K562 (cell line): Measurements from ENCODE around the gene ZMYM4.

Experiments used
- EZH2 ChIP-seq: IDR thresholded peaks from 2 replicates; pipeline ENCODE4 v1.6.1; 2012; ENCODE audit warnings: low read depth, mild to moderate bottlenecking, inconsistent platforms, low read length, borderline replicate concordance
- KDM5B ChIP-seq: fragments of 200-600 bp; sonication (generic); IDR thresholded peaks from 2 replicates; pipeline ENCODE4 v1.6.1; 2012; ENCODE audit warnings: low read depth, mild to moderate bottlenecking, moderate library complexity, low read length, control low read depth, inconsistent platforms; ENCODE audit not compliant: insufficient replicate concordance
- LEF1 ChIP-seq: fragments of 450-650 bp; IDR thresholded peaks from 2 replicates; pipeline ENCODE4 v1.6.1; 2016; ENCODE audit warnings: mild to moderate bottlenecking
- NCOA2 ChIP-seq, 2 experiments: fragments of 450-650 bp; IDR thresholded peaks; 2 replicates each; pipeline ENCODE4 v1.6.1; 2018; ENCODE audit warnings: mild to moderate bottlenecking in 2 of 2, moderate library complexity in 1 of 2; ENCODE audit not compliant: partially characterized antibody in 2 of 2
- RAD21 ChIP-seq, 2 experiments: fragments of 250-450 bp in 1 of 2; fragments of 450-650 bp in 1 of 2; sonication (Bioruptor Pico) in 1 of 2; formaldehyde crosslinking in 1 of 2; IDR thresholded peaks in 1 of 2; conservative IDR thresholded peaks in 1 of 2; 2 replicates each; pipeline versions ENCODE4 v1.4.0 to v1.8.0; 2020 to 2022; ENCODE audit warnings: mild to moderate bottlenecking in 2 of 2, moderate library complexity in 1 of 2
- STAT6 ChIP-seq: sonication (generic); formaldehyde crosslinking; IDR thresholded peaks from 2 replicates; pipeline ENCODE4 v1.8.1; 2023; ENCODE audit warnings: mild to moderate bottlenecking, missing genetic modification reagents
- ZNF232 ChIP-seq: sonication (generic); formaldehyde crosslinking; IDR thresholded peaks from 2 replicates; pipeline ENCODE4 v1.8.0; 2022; ENCODE audit warnings: mild to moderate bottlenecking, missing genetic modification reagents
- ZNF253 ChIP-seq: fragments of 250-450 bp; sonication (Bioruptor Pico); conservative IDR thresholded peaks from 2 replicates; pipeline ENCODE4 v1.6.1; 2021; ENCODE audit warnings: mild to moderate bottlenecking
- ZNF764 ChIP-seq: fragments of 250-450 bp; sonication (Bioruptor Pico); IDR thresholded peaks from 2 replicates; pipeline ENCODE4 v1.4.0; 2020; ENCODE audit warnings: low read depth, mild to moderate bottlenecking, moderate library complexity

GRCh38 chr1:35447278-35447677, 178.8 kb downstream of the ZMYM4 start:
- TF ChIP-seq NCOA2 (IDR thresholded peaks at IDR 0.05; ENCODE audit: partially characterized antibody in 2 of 2) (no peak), EZH2 (no peak), RAD21 (CRISPR knock-in tag; conservative IDR thresholded peaks at IDR 0.05 in 1 of 2, IDR thresholded peaks at IDR 0.05 in 1 of 2) (no peak), STAT6 (CRISPR knock-in tag) (no peak), ZNF253 (CRISPR knock-in tag) (no peak), KDM5B (no peak), ZNF764 (CRISPR knock-in tag) (no peak), LEF1 (no peak), ZNF232 (CRISPR knock-in tag) (no peak)
